Duodenal mucosa (tissue), 2 donors: ENCODE data around the gene CPHXL.

ENCODE experiments used
- H3K27ac ChIP-seq: one replicate; pipeline ENCODE4 v1.7.0; 2013; ENCODE audit warnings: low read depth, low read length
- H3K27me3 ChIP-seq, 2 donors: one replicate each; pipeline ENCODE4 v1.7.0; 2013; ENCODE audit warnings: low read length in 2 of 2, control low read depth in 1 of 2; ENCODE audit not compliant: insufficient read depth in 2 of 2, control insufficient read depth in 1 of 2
- H3K36me3 ChIP-seq, 2 donors: one replicate each; pipeline ENCODE4 v1.7.0; 2013; ENCODE audit warnings: low read length in 2 of 2, control low read depth in 1 of 2; ENCODE audit not compliant: insufficient read depth in 2 of 2, control insufficient read depth in 1 of 2
- H3K4me1 ChIP-seq, 2 donors: one replicate each; pipeline ENCODE4 v1.7.0; 2013; ENCODE audit warnings: low read length in 2 of 2, control low read depth in 1 of 2; ENCODE audit not compliant: insufficient read depth in 2 of 2, control insufficient read depth in 1 of 2
- H3K4me3 ChIP-seq, 2 donors: one replicate each; pipeline ENCODE4 v1.7.0; 2013; ENCODE audit warnings: low read length in 2 of 2, low read depth in 1 of 2
- H3K9ac ChIP-seq, 2 donors: one replicate each; pipeline ENCODE4 v1.7.0; 2013; ENCODE audit warnings: low read length in 2 of 2, low read depth in 1 of 2
- H3K9me3 ChIP-seq, 2 donors: one replicate each; pipeline ENCODE4 v1.7.0; 2013; ENCODE audit warnings: low read length in 2 of 2, control low read depth in 1 of 2; ENCODE audit not compliant: control insufficient read depth in 1 of 2

The CPHXL gene

GRCh38 chr16:75750528-75750927, 24.2 kb upstream of the CPHXL start:
- Histone ChIP-seq H3K4me3 (no peak overlapping the region), H3K4me1 (peaks cover 19 to 21% of the 10 kb centered on the region in 2 donors), H3K36me3 (no peaks in the 10 kb centered on the region), H3K9ac (no peak overlapping the region), H3K27ac (no peak overlapping the region), H3K9me3 (no peaks in the 10 kb centered on the region), H3K27me3 (peaks cover 0 to 4% of the 10 kb centered on the region in 2 donors)

GRCh38 chr16:75746359-75746758, 20.1 kb upstream of the CPHXL start:
- Histone ChIP-seq H3K27me3 (no peaks in the 10 kb centered on the region), H3K9me3 (peaks cover 0 to 8% of the 10 kb centered on the region in 2 donors), H3K4me1 (peaks cover 5 to 6% of the 10 kb centered on the region in 2 donors), H3K27ac (no peak overlapping the region), H3K4me3 (no peak overlapping the region), H3K9ac (no peak overlapping the region), H3K36me3 (no peaks in the 10 kb centered on the region)

- H3K27ac ChIP-seq, result no peak overlapping the region
- H3K27me3 ChIP-seq, result no peaks in the 10 kb centered on the region
- H3K9ac ChIP-seq, result no peak overlapping the region
- H3K4me3 ChIP-seq, result no peak overlapping the region
- peaks cover 0 to 8% of the 10 kb centered on the region in 2 donors for H3K9me3 ChIP-seq
- peaks cover 5 to 6% of the 10 kb centered on the region in 2 donors for H3K4me1 ChIP-seq
- H3K36me3 ChIP-seq, result no peaks in the 10 kb centered on the region
Observed at GRCh38 chr16:75745823-75746222, 19.5 kb upstream of the CPHXL start.

- Histone ChIP-seq H3K27ac (no peak overlapping the region), H3K9ac (no peak overlapping the region), H3K4me1 (peaks cover 3 to 4% of the 10 kb centered on the region in 2 donors), H3K27me3 (no peaks in the 10 kb centered on the region), H3K4me3 (no peak overlapping the region), H3K9me3 (peaks cover 4 to 8% of the 10 kb centered on the region in 2 donors), H3K36me3 (no peaks in the 10 kb centered on the region)
Observed at GRCh38 chr16:75745242-75745641, 19.0 kb upstream of the CPHXL start.

- no peaks in the 10 kb centered on the region for H3K4me1 ChIP-seq
- no peak overlapping the region for H3K9ac ChIP-seq
- H3K36me3 ChIP-seq, result no peaks in the 10 kb centered on the region
- no peak overlapping the region for H3K4me3 ChIP-seq
- H3K27ac ChIP-seq, result no peak overlapping the region
- peaks cover 4 to 8% of the 10 kb centered on the region in 2 donors for H3K9me3 ChIP-seq
- H3K27me3 ChIP-seq, result no peaks in the 10 kb centered on the region
Observed at GRCh38 chr16:75742424-75743047, 16.2 kb upstream of the CPHXL start.

- Histone ChIP-seq H3K9me3 (no peaks in the 10 kb centered on the region), H3K36me3 (no peaks in the 10 kb centered on the region), H3K27ac (peak overlapping the region; percentile 26), H3K27me3 (no peaks in the 10 kb centered on the region), H3K4me3 (peak overlapping the region in 1 of 2 donors; percentile 13), H3K4me1 (peaks cover 17 to 19% of the 10 kb centered on the region in 2 donors), H3K9ac (no peak overlapping the region)
Observed at GRCh38 chr16:75733305-75734211, 7.3 kb upstream of the CPHXL start.

GRCh38 chr16:75732871-75733270, 6.6 kb upstream of the CPHXL start:
- Histone ChIP-seq H3K4me1 (peaks cover 19 to 22% of the 10 kb centered on the region in 2 donors), H3K9ac (no peak overlapping the region), H3K36me3 (no peaks in the 10 kb centered on the region), H3K4me3 (peak overlapping the region in 1 of 2 donors; percentile 1), H3K9me3 (no peaks in the 10 kb centered on the region), H3K27me3 (no peaks in the 10 kb centered on the region), H3K27ac (no peak overlapping the region)

GRCh38 chr16:75727221-75727620, 931 bp upstream of the CPHXL start:
- no peak overlapping the region for H3K27ac ChIP-seq
- H3K9ac ChIP-seq, result no peak overlapping the region
- peaks cover 8 to 11% of the 10 kb centered on the region in 2 donors for H3K4me1 ChIP-seq
- no peaks in the 10 kb centered on the region for H3K9me3 ChIP-seq
- no peaks in the 10 kb centered on the region for H3K27me3 ChIP-seq
- H3K36me3 ChIP-seq, result no peaks in the 10 kb centered on the region
- H3K4me3 ChIP-seq, result peak overlapping the region in 1 of 2 donors; percentile 21

GRCh38 chr16:75718452-75718851, 7.8 kb downstream of the CPHXL start:
- no peaks in the 10 kb centered on the region for H3K36me3 ChIP-seq
- no peak overlapping the region for H3K27ac ChIP-seq
- no peaks in the 10 kb centered on the region for H3K4me1 ChIP-seq
- no peak overlapping the region for H3K4me3 ChIP-seq
- H3K27me3 ChIP-seq, result no peaks in the 10 kb centered on the region
- H3K9me3 ChIP-seq, result no peaks in the 10 kb centered on the region
- H3K9ac ChIP-seq, result no peak overlapping the region

GRCh38 chr16:75714661-75715060, 11.6 kb downstream of the CPHXL start:
- H3K4me3 ChIP-seq, result no peak overlapping the region
- H3K9ac ChIP-seq, result no peak overlapping the region
- H3K27me3 ChIP-seq, result no peaks in the 10 kb centered on the region
- H3K4me1 ChIP-seq, result no peaks in the 10 kb centered on the region
- H3K27ac ChIP-seq, result no peak overlapping the region
- peaks cover 1 to 3% of the 10 kb centered on the region in 2 donors for H3K9me3 ChIP-seq
- no peaks in the 10 kb centered on the region for H3K36me3 ChIP-seq
